Astrocyte (in vitro differentiated cells and primary cell): Measurements from ENCODE around the gene HTN1. TPM values are rescaled to one million over a fixed set of nuclear protein-coding genes. Genes with fewer than 3 reads are reported as not detected.

Experiments
- DNase-seq: peaks from one replicate; pipeline ENCODE4 v3.0.0-alpha.2; 2010; ENCODE audit warnings: low read depth
- FAIRE-seq: peaks from 2 replicates; lab custom pipeline; 2011; peaks lifted over from hg19 to GRCh38; lab: Jason Lieb, UNC
- H2AFZ ChIP-seq: 2 replicates; pipeline ENCODE4 v1.6.0; 2012; ENCODE audit warnings: low read depth, low read length, inconsistent platforms
- H3K27ac ChIP-seq: 2 replicates; pipeline ENCODE4 v1.5.1; 2011; ENCODE audit warnings: low read depth, low read length, inconsistent platforms
- H3K27me3 ChIP-seq: 2 replicates; pipeline ENCODE4 v1.6.0; 2011; ENCODE audit warnings: low read length, inconsistent platforms; ENCODE audit not compliant: insufficient read depth
- H3K36me3 ChIP-seq: 2 replicates; pipeline ENCODE4 v1.5.1; 2011; ENCODE audit warnings: low read length, inconsistent platforms; ENCODE audit not compliant: insufficient read depth
- H3K4me1 ChIP-seq: 2 replicates; pipeline ENCODE4 v1.5.1; 2011; ENCODE audit warnings: low read length, inconsistent platforms; ENCODE audit not compliant: insufficient read depth
- H3K4me2 ChIP-seq: 2 replicates; pipeline ENCODE4 v1.6.0; 2012; ENCODE audit warnings: low read length, inconsistent platforms
- H3K4me3 ChIP-seq: 2 replicates; pipeline ENCODE4 v1.5.1; 2011; ENCODE audit warnings: low read depth, mild to moderate bottlenecking, low read length, inconsistent platforms; ENCODE audit not compliant: insufficient read depth
- H3K79me2 ChIP-seq: 2 replicates; pipeline ENCODE4 v1.6.0; 2012; ENCODE audit warnings: mild to moderate bottlenecking, low read length, inconsistent platforms; ENCODE audit not compliant: insufficient read depth
- H3K9ac ChIP-seq: 2 replicates; pipeline ENCODE4 v1.6.0; 2012; ENCODE audit warnings: mild to moderate bottlenecking, low read length, inconsistent platforms
- H3K9me3 ChIP-seq: 2 replicates; pipeline ENCODE4 v1.5.1; 2012; ENCODE audit warnings: low read depth, mild to moderate bottlenecking, low read length, inconsistent platforms; ENCODE audit not compliant: insufficient read depth
- H4K20me1 ChIP-seq: 2 replicates; pipeline ENCODE4 v1.6.0; 2012; ENCODE audit warnings: low read length, inconsistent platforms; ENCODE audit not compliant: insufficient read depth
- H3K27ac Mint-ChIP-seq: one replicate; pipeline ENCODE4 v1.8.0; 2021; ENCODE audit warnings: mild to moderate bottlenecking, mixed read lengths; ENCODE audit not compliant: unreplicated experiment
- H3K27me3 Mint-ChIP-seq: one replicate; pipeline ENCODE4 v1.8.0; 2021; ENCODE audit warnings: low read depth, mixed read lengths; ENCODE audit not compliant: unreplicated experiment
- H3K36me3 Mint-ChIP-seq: one replicate; pipeline ENCODE4 v1.8.0; 2021; ENCODE audit warnings: low read depth, mixed read lengths; ENCODE audit not compliant: unreplicated experiment
- H3K4me1 Mint-ChIP-seq: one replicate; pipeline ENCODE4 v1.8.0; 2021; ENCODE audit warnings: low read depth, mixed read lengths; ENCODE audit not compliant: unreplicated experiment
- H3K4me3 Mint-ChIP-seq: one replicate; pipeline ENCODE4 v1.8.0; 2021; ENCODE audit warnings: mild to moderate bottlenecking, moderate library complexity, mixed read lengths; ENCODE audit not compliant: unreplicated experiment
- H3K9me3 Mint-ChIP-seq: one replicate; pipeline ENCODE4 v1.8.0; 2021; ENCODE audit warnings: mild to moderate bottlenecking, mixed read lengths; ENCODE audit not compliant: unreplicated experiment
- EZH2 ChIP-seq: IDR thresholded peaks from 2 replicates; pipeline ENCODE4 v1.6.1; 2012; ENCODE audit warnings: mild to moderate bottlenecking, low read length, inconsistent platforms; ENCODE audit not compliant: insufficient read depth
- total RNA-seq: library from RNA; stranded (reverse); gene quantifications from 2 replicates; pipeline ENCODE4 v1.2.1, GENCODE V29; 2021
- TF ChIP-seq, protein P1 (sequence below): IDR thresholded peaks from 2 replicates; pipeline ENCODE4 v1.5.1; 2011; ENCODE audit warnings: low read depth, mild to moderate bottlenecking, inconsistent platforms, low read length, moderate library complexity; ENCODE audit not compliant: insufficient read depth

HTN1 gene
- total RNA-seq, 1 donor from 2014 or later = not detected

DNA sequence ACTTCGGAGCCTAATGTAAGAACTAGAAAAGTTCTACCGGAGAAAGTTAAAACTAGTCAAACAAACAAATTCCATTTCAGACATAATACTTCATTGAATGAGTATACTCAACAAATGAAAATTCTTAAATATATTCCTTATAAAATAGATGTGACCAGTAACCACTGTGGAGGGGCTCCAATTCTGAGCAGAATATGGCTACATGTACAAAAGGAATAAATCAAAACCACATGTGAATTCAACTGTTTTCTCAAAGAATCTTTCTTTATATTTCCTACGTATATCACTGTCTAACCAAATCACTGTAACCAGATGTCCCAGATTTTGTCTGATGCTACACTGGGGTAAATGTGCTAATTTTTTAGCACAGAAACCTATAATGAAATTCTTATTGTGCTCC, 49.0 kb downstream of the HTN1 start:
- Histone ChIP-seq H2AFZ (no peak overlapping the region), H4K20me1 (no peaks in the 10 kb centered on the region), H3K27ac (no peak overlapping the region), H3K27me3 (no peaks in the 10 kb centered on the region), H3K9me3 (no peaks in the 10 kb centered on the region), H3K4me2 (no peak overlapping the region), H3K79me2 (no peaks in the 10 kb centered on the region), H3K4me1 (no peaks in the 10 kb centered on the region), H3K9ac (no peak overlapping the region), H3K36me3 (no peaks in the 10 kb centered on the region), H3K4me3 (no peak overlapping the region)
- FAIRE-seq = no peak
- no peaks in the 10 kb centered on the region for H3K36me3 Mint-ChIP-seq
- H3K4me1 Mint-ChIP-seq = no peaks in the 10 kb centered on the region
- TF ChIP-seq, protein P1, sequence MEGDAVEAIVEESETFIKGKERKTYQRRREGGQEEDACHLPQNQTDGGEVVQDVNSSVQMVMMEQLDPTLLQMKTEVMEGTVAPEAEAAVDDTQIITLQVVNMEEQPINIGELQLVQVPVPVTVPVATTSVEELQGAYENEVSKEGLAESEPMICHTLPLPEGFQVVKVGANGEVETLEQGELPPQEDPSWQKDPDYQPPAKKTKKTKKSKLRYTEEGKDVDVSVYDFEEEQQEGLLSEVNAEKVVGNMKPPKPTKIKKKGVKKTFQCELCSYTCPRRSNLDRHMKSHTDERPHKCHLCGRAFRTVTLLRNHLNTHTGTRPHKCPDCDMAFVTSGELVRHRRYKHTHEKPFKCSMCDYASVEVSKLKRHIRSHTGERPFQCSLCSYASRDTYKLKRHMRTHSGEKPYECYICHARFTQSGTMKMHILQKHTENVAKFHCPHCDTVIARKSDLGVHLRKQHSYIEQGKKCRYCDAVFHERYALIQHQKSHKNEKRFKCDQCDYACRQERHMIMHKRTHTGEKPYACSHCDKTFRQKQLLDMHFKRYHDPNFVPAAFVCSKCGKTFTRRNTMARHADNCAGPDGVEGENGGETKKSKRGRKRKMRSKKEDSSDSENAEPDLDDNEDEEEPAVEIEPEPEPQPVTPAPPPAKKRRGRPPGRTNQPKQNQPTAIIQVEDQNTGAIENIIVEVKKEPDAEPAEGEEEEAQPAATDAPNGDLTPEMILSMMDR = no peak
- no peak for TF ChIP-seq EZH2
- no peak for DNase-seq
- no peak overlapping the region for H3K4me3 Mint-ChIP-seq
- H3K27ac Mint-ChIP-seq = no peak overlapping the region
- H3K9me3 Mint-ChIP-seq = no peaks in the 10 kb centered on the region
- no peaks in the 10 kb centered on the region for H3K27me3 Mint-ChIP-seq

Other genes starting within 250 kb of the HTN1 start
- 0.34 TPM in 1 of 2 replicates, not detected in the other for gene SULT1E1, start 190.3 kb upstream of the HTN1 start, total RNA-seq
- not detected in 2 replicates for gene CSN1S1, start 119.4 kb upstream of the HTN1 start, total RNA-seq
- gene CSN2, start 84.7 kb upstream of the HTN1 start, total RNA-seq = not detected in 2 replicates
- gene STATH, start 54.5 kb upstream of the HTN1 start, total RNA-seq = not detected in 2 replicates
- gene HTN3, start 22.0 kb upstream of the HTN1 start, total RNA-seq = not detected in 2 replicates
- not detected in 2 replicates for gene PRR27, start 103.8 kb downstream of the HTN1 start, total RNA-seq
- gene ODAM, start 145.3 kb downstream of the HTN1 start, total RNA-seq = not detected in 2 replicates
- not detected in 2 replicates for gene FDCSP, start 175.7 kb downstream of the HTN1 start, total RNA-seq
- not detected in 2 replicates for gene CSN3, start 192.2 kb downstream of the HTN1 start, total RNA-seq